ENCODE measurements around the gene SPANXN1.

DNA sequence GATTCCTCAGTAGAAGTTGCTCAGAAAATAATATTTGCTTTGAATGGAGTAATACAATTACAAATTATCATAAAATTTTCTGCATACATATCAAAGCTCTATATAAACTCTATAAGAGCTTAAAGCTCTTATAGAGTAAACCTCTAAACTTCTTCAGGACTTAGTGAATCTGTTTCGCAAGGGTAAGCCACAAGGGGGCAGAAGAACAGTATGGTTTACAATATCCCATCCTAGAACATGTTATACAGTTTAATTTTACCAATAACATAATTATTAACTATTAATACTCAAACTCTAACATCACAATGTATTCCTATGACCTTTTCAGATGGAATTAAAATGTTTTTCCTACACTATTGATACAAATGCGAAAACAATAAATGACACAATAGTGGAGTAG is 33.8 kb upstream of the SPANXN1 start:
- TF ChIP-seq CTCF (IDR thresholded peaks at IDR 0.05; ENCODE audit: low read depth, low read length) (peak; percentile 34), POLR2A (IDR thresholded peaks at IDR 0.05; ENCODE audit: extremely low read depth, insufficient read length) (no peak)
